Liver (tissue), 9 donors: ENCODE results near the gene LENEP. TPM values are rescaled to one million over a fixed set of nuclear protein-coding genes. Genes with fewer than 3 reads are reported as not detected.

Experiments used
- DNase-seq: peaks from one replicate; pipeline ENCODE4 v3.0.0-alpha.2; 2017; ENCODE audit warnings: low spot score
- H3K27ac ChIP-seq, 2 donors: one replicate each; pipeline ENCODE4 v1.7.0; 2013; ENCODE audit warnings: inconsistent platforms in 2 of 2, low read length in 2 of 2, control low read depth in 1 of 2, low read depth in 1 of 2, mild to moderate bottlenecking in 1 of 2
- H3K27me3 ChIP-seq, 4 donors: one replicate each; pipeline versions ENCODE4 v1.6.1 to v1.7.0; 2013; ENCODE audit warnings: low read length in 3 of 4, inconsistent platforms in 1 of 4, mild to moderate bottlenecking in 1 of 4, moderate library complexity in 1 of 4; ENCODE audit not compliant: control insufficient read depth in 4 of 4, insufficient read depth in 4 of 4
- H3K36me3 ChIP-seq, 4 donors: one replicate each; pipeline versions ENCODE4 v1.6.1 to v1.7.0; 2013; ENCODE audit warnings: low read length in 3 of 4, mild to moderate bottlenecking in 3 of 4, low read depth in 1 of 4, moderate library complexity in 1 of 4; ENCODE audit not compliant: control insufficient read depth in 4 of 4, insufficient read depth in 3 of 4
- H3K4me1 ChIP-seq, 4 donors: one replicate each; pipeline versions ENCODE4 v1.6.1 to v1.7.0; 2013; ENCODE audit warnings: low read length in 3 of 4, mild to moderate bottlenecking in 3 of 4, moderate library complexity in 1 of 4; ENCODE audit not compliant: control insufficient read depth in 4 of 4, insufficient read depth in 4 of 4
- H3K4me3 ChIP-seq, 3 donors: one replicate each; pipeline versions ENCODE4 v1.6.1 to v1.7.0; 2013; ENCODE audit warnings: low read length in 3 of 3, control low read depth in 1 of 3, low read depth in 1 of 3, mild to moderate bottlenecking in 1 of 3
- H3K9ac ChIP-seq, 2 donors: one replicate each; pipeline ENCODE4 v1.7.0; 2013; ENCODE audit warnings: low read length in 2 of 2, mild to moderate bottlenecking in 2 of 2, moderate library complexity in 2 of 2, control low read depth in 1 of 2, low read depth in 1 of 2
- H3K9me3 ChIP-seq, 4 donors: one replicate each; pipeline versions ENCODE4 v1.6.1 to v1.7.0; 2013; ENCODE audit warnings: low read length in 3 of 4; ENCODE audit not compliant: control insufficient read depth in 4 of 4
- ATF3 ChIP-seq: IDR thresholded peaks from 2 replicates; pipeline ENCODE4 v1.6.1; 2016; ENCODE audit warnings: antibody characterized with exemption
- CTCF ChIP-seq: fragments of 150-350 bp; IDR thresholded peaks from 2 replicates; pipeline ENCODE4 v1.5.1; 2017; ENCODE audit warnings: improper control_type of control experiment, low read depth, low read length; ENCODE audit not compliant: missing input control
- EGR1 ChIP-seq, 2 donors: IDR thresholded peaks; 2 replicates each; pipeline ENCODE4 v1.6.1; 2016 to 2018; ENCODE audit warnings: antibody characterized with exemption in 2 of 2, low read depth in 2 of 2
- FOXA1 ChIP-seq: IDR thresholded peaks from 2 replicates; pipeline ENCODE4 v1.6.1; 2016; ENCODE audit warnings: antibody characterized with exemption
- FOXA2 ChIP-seq: IDR thresholded peaks from 2 replicates; pipeline ENCODE4 v1.6.1; 2016; ENCODE audit warnings: antibody characterized with exemption
- GABPA ChIP-seq, 2 donors: IDR thresholded peaks in 1 of 2; conservative IDR thresholded peaks in 1 of 2; 2 replicates each; pipeline ENCODE4 v1.6.1; 2016; ENCODE audit warnings: antibody characterized with exemption in 2 of 2, mild to moderate bottlenecking in 1 of 2, moderate library complexity in 1 of 2
- HNF4A ChIP-seq, 2 donors: conservative IDR thresholded peaks; 2 replicates each; pipeline ENCODE4 v1.6.1; 2016; ENCODE audit warnings: antibody characterized with exemption in 2 of 2, mild to moderate bottlenecking in 2 of 2
- HNF4G ChIP-seq: IDR thresholded peaks from 2 replicates; pipeline ENCODE4 v1.6.1; 2016; ENCODE audit warnings: antibody characterized with exemption
- JUND ChIP-seq, 2 donors: IDR thresholded peaks; 2 replicates each; pipeline ENCODE4 v1.6.1; 2016; ENCODE audit warnings: antibody characterized with exemption in 2 of 2
- MAX ChIP-seq: IDR thresholded peaks from 2 replicates; pipeline ENCODE4 v1.6.1; 2016; ENCODE audit warnings: antibody characterized with exemption
- NR2F2 ChIP-seq: IDR thresholded peaks from 2 replicates; pipeline ENCODE4 v1.6.1; 2016; ENCODE audit warnings: antibody characterized with exemption
- RAD21 ChIP-seq, 2 donors: IDR thresholded peaks; 2 replicates each; pipeline ENCODE4 v1.6.1; 2016; ENCODE audit warnings: antibody characterized with exemption in 2 of 2, mild to moderate bottlenecking in 2 of 2
- REST ChIP-seq: IDR thresholded peaks from 2 replicates; pipeline ENCODE4 v1.6.1; 2016; ENCODE audit warnings: antibody characterized with exemption, mild to moderate bottlenecking
- RXRA ChIP-seq, 2 donors: IDR thresholded peaks; 2 replicates each; pipeline ENCODE4 v1.6.1; 2017 to 2018; ENCODE audit warnings: antibody characterized with exemption in 2 of 2, mild to moderate bottlenecking in 1 of 2
- SP1 ChIP-seq: IDR thresholded peaks from 2 replicates; pipeline ENCODE4 v1.6.1; 2018; ENCODE audit warnings: antibody characterized with exemption, mild to moderate bottlenecking
- TAF1 ChIP-seq: conservative IDR thresholded peaks from 2 replicates; pipeline ENCODE4 v1.6.1; 2016; ENCODE audit warnings: antibody characterized with exemption, mild to moderate bottlenecking
- YY1 ChIP-seq: IDR thresholded peaks from 2 replicates; pipeline ENCODE4 v1.6.1; 2016; ENCODE audit warnings: antibody characterized with exemption, mild to moderate bottlenecking
- ZBTB33 ChIP-seq: IDR thresholded peaks from 2 replicates; pipeline ENCODE4 v1.6.1; 2016; ENCODE audit warnings: antibody characterized with exemption
- WGBS: extraction: QIAGEN DNeasy Blood & Tissue Kit; methylation state at CpG from one replicate; pipeline ENCODE4 v1.1.7; 2013; 5-methylcytosine and 5-hydroxymethylcytosine counted together
- polyA plus RNA-seq, 2 donors: library from polyadenylated mRNA; stranded (reverse) in 1 of 2; unstranded in 1 of 2; fragments of 200-250 nt in 1 of 2; fragments of >200 nt in 1 of 2; fragmentation: Nextera tagmentation in 1 of 2; extraction: Ambion mirVana in 1 of 2; gene quantifications; one replicate each; pipeline versions ENCODE4 v1.2.1 to v1.2.3, GENCODE V29; 2013 to 2015
- total RNA-seq, 2 donors: library from RNA; depleted of rRNA; stranded (reverse); fragments of >200 nt; gene quantifications; one replicate each; pipeline ENCODE4 v1.2.3, GENCODE V29; 2014
- donor health status: healthy.
- donor health status: healthy.
- donor health status: healthy.
- donor health status: healthy.
- donor health status: healthy.

Gene LENEP
- total and polyA plus RNA-seq, 4 donors = 0.42 TPM; not detected in 3

GRCh38 chr1:155009221-155009711 is 15.9 kb downstream of the LENEP start:
- peaks cover 64 to 98% (median 85%) of the 10 kb centered on the region in 4 donors for H3K4me1 ChIP-seq
- WGBS = 87% methylated on average over 12 of the region's 12 CpGs
- H3K36me3 ChIP-seq = peaks cover 0 to 4% (median 3%) of the 10 kb centered on the region in 4 donors
- DNase-seq = no peak
- TF ChIP-seq ZBTB33 (no peak), HNF4A (conservative IDR thresholded peaks at IDR 0.05) (no peak), RXRA (IDR thresholded peaks at IDR 0.05) (no peak), CTCF (no peak), FOXA1 (no peak), FOXA2 (no peak), GABPA (IDR thresholded peaks at IDR 0.05 in 1 of 2, conservative IDR thresholded peaks at IDR 0.05 in 1 of 2) (no peak), TAF1 (no peak), JUND (IDR thresholded peaks at IDR 0.05) (no peak), HNF4G (no peak), RAD21 (IDR thresholded peaks at IDR 0.05) (no peak), SP1 (no peak), REST (no peak), YY1 (no peak), NR2F2 (no peak), EGR1 (IDR thresholded peaks at IDR 0.05; ENCODE audit: low read depth in 2 of 2) (no peak), ATF3 (no peak), MAX (no peak)
- H3K9me3 ChIP-seq = no peaks in the 10 kb centered on the region
- H3K27ac ChIP-seq = peak overlapping the region; percentile 87 to 99
- H3K27me3 ChIP-seq = no peaks in the 10 kb centered on the region
- H3K4me3 ChIP-seq = no peak overlapping the region
- no peak overlapping the region for H3K9ac ChIP-seq
